Measurements from ENCODE around the gene PHAX.
"Not testable (repeated sequence)": the region's sequence is repeated elsewhere in the genome, so short reads cannot be mapped to it uniquely, and the experiment has no call there.

Gene PHAX

DNA sequence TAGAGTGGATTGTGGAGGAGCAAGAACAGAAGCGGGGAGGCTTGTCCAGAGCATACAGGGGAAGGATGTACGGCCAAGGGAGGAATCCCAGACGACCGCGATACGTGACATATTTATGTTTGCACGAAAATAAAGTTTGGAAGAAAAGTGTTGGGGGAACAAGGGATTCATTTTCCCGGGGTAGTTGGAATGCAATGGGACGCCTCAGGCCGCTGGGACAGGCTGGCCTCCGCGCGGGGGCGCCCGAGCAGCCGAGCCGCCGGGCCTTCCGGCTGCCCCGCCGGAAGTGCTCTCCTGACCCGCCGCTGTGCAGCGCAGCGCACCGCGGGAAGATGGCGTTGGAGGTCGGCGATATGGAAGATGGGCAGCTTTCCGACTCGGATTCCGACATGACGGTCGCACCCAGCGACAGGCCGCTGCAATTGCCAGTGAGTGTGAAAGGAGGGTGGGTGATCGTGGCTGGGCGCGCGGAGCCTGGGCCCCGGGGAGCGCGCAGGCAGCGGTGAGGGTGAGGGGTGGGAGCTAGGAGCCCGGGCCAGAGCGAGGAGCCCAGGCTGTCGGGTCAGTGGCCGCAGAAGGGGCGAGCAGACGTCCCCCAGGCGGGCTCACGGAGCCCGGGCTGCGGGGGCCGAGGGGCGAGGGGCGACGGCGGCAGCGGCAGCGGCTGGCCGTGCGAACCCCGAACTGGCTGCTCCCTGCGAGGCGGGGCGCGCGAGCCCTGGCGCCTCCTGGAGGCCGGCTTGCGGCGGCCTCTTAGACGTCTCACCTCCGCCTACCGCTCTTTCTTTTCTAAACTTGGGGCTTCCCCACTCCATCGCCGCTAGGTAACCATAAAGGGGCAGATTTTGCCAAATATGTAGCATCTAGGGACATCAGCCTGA lies at the start of gene PHAX:
TSS of gene PHAX (plus strand) at position 317 of the 881 bp plus-strand sequence. CDS start at position 333, 16 bp downstream.
- H3K36me3 ChIP-seq (ENCODE audit: insufficient read depth, low read length), result peaks cover 25% of the 10 kb centered on the region
- no peak for DNase-seq (ENCODE audit: low read depth, low spot score)
- H3K9ac ChIP-seq (ENCODE audit: insufficient read length), result peak within 1 kb of the TSS; percentile 89
- peak within 1 kb of the TSS; percentile 97 for H3K4me3 ChIP-seq
- peak within 1 kb of the TSS; percentile 61; the same call in 1 of the 2 replicates for H3K27ac ChIP-seq
- peaks cover 3% of the 10 kb centered on the region; the same call in 1 of the 2 replicates for H3K9me3 ChIP-seq (ENCODE audit: low read depth, low read length)
- no peak for TF ChIP-seq EZH2 (IDR thresholded peaks at IDR 0.05)
- peak; percentile 83 for TF ChIP-seq POLR2AphosphoS5 (IDR thresholded peaks at IDR 0.05; ENCODE audit: borderline replicate concordance, low read depth, low read length)
- TF ChIP-seq FOXP2 (optimal IDR thresholded peaks at IDR 0.05; ENCODE audit: control extremely low read depth, extremely low read length, insufficient read depth), result no peak

- peaks cover 77% of the 10 kb centered on the region for H3K36me3 ChIP-seq (ENCODE audit: insufficient read depth, low read length)
- H3K4me3 ChIP-seq, result no peak overlapping the region
- DNase-seq (ENCODE audit: low read depth, low spot score), result no peak
- no peak overlapping the region for H3K27ac ChIP-seq
- TF ChIP-seq EZH2 (IDR thresholded peaks at IDR 0.05) (no peak), POLR2AphosphoS5 (IDR thresholded peaks at IDR 0.05; ENCODE audit: borderline replicate concordance, low read depth, low read length) (no peak), FOXP2 (optimal IDR thresholded peaks at IDR 0.05; ENCODE audit: control extremely low read depth, extremely low read length, insufficient read depth) (no peak)
- no peaks in the 10 kb centered on the region for H3K9me3 ChIP-seq (ENCODE audit: low read depth, low read length)
- H3K9ac ChIP-seq (ENCODE audit: insufficient read length), result no peak overlapping the region
Measured at GRCh38 chr5:126552614-126553013, 48.1 kb upstream of the PHAX start.

- H3K36me3 ChIP-seq (ENCODE audit: insufficient read depth, low read length), result peaks cover 67% of the 10 kb centered on the region
- H3K9me3 ChIP-seq (ENCODE audit: low read depth, low read length); H3K4me3 ChIP-seq; DNase-seq (ENCODE audit: low read depth, low spot score); H3K9ac ChIP-seq (ENCODE audit: insufficient read length); H3K27ac ChIP-seq: not testable (repeated sequence)
Measured at GRCh38 chr5:126555101-126555500, 45.6 kb upstream of the PHAX start.

DNA sequence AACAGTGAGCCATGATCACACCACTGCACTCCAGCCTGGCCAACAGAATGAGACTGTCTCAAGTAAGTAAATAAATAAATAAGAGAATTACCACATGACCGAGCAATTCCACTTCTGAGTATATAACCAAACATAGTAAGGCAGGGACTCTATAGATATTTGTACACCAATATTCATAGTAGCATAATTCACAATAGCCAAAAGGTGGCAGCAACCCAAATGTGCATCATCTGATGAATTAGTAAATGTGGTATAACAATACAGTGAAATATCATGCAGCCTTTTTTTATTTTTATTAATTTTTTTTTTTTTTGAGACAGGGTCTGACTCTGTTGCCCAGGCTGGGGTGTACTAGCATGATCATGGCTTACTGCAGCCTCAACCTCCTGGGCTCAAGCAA lies 38.8 kb upstream of the PHAX start:
- Histone ChIP-seq H3K4me3 (no peak overlapping the region), H3K9ac (ENCODE audit: insufficient read length) (no peak overlapping the region), H3K36me3 (ENCODE audit: insufficient read depth, low read length) (peaks cover 49% of the 10 kb centered on the region), H3K9me3 (ENCODE audit: low read depth, low read length) (no peaks in the 10 kb centered on the region), H3K27ac (no peak overlapping the region)
- no peak for DNase-seq (ENCODE audit: low read depth, low spot score)
- TF ChIP-seq POLR2AphosphoS5 (IDR thresholded peaks at IDR 0.05; ENCODE audit: borderline replicate concordance, low read depth, low read length), result no peak
- TF ChIP-seq EZH2 (IDR thresholded peaks at IDR 0.05), result no peak
- TF ChIP-seq FOXP2 (optimal IDR thresholded peaks at IDR 0.05; ENCODE audit: control extremely low read depth, extremely low read length, insufficient read depth), result no peak

GRCh38 chr5:126562823-126563222 lies 37.9 kb upstream of the PHAX start:
- Histone ChIP-seq H3K9ac (ENCODE audit: insufficient read length) (no peak overlapping the region), H3K36me3 (ENCODE audit: insufficient read depth, low read length) (peaks cover 46% of the 10 kb centered on the region), H3K9me3 (ENCODE audit: low read depth, low read length) (no peaks in the 10 kb centered on the region), H3K27ac (no peak overlapping the region), H3K4me3 (no peak overlapping the region)
- TF ChIP-seq EZH2 (IDR thresholded peaks at IDR 0.05) (no peak), POLR2AphosphoS5 (IDR thresholded peaks at IDR 0.05; ENCODE audit: borderline replicate concordance, low read depth, low read length) (no peak), FOXP2 (optimal IDR thresholded peaks at IDR 0.05; ENCODE audit: control extremely low read depth, extremely low read length, insufficient read depth) (no peak)
- no peak for DNase-seq (ENCODE audit: low read depth, low spot score)

DNA sequence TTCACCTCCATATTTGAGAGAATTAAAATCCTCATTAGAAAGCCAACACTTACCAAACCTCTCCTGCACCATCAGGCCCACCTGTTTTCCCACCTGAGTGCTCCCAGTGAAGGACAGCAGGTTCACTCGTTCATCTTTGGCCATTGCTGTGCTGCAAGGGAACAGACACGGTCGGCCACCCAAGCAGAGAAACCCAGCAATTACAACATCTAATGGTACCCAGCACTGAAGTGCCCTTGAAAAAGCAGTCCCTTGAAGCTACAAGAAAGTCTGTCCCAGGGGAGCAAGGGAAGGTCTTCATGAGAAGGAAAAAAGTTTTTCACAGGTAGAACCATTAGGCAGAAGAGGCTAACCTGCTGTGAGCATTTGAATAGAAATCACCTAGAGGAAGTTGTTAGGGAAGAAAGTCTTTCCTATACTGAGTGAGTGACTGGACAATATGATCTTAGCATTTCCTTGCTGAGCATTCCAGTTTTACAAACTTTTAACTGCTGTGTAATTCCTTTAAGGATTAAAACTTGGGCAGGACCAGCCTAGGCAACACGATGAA lies 32.5 kb upstream of the PHAX start:
- Histone ChIP-seq H3K27ac (no peak overlapping the region), H3K4me3 (no peak overlapping the region), H3K9me3 (ENCODE audit: low read depth, low read length) (no peaks in the 10 kb centered on the region), H3K36me3 (ENCODE audit: insufficient read depth, low read length) (peaks cover 65% of the 10 kb centered on the region), H3K9ac (ENCODE audit: insufficient read length) (no peak overlapping the region)
- no peak for TF ChIP-seq FOXP2 (optimal IDR thresholded peaks at IDR 0.05; ENCODE audit: control extremely low read depth, extremely low read length, insufficient read depth)
- no peak for TF ChIP-seq EZH2 (IDR thresholded peaks at IDR 0.05)
- TF ChIP-seq POLR2AphosphoS5 (IDR thresholded peaks at IDR 0.05; ENCODE audit: borderline replicate concordance, low read depth, low read length), result no peak
- no peak for DNase-seq (ENCODE audit: low read depth, low spot score)

DNA sequence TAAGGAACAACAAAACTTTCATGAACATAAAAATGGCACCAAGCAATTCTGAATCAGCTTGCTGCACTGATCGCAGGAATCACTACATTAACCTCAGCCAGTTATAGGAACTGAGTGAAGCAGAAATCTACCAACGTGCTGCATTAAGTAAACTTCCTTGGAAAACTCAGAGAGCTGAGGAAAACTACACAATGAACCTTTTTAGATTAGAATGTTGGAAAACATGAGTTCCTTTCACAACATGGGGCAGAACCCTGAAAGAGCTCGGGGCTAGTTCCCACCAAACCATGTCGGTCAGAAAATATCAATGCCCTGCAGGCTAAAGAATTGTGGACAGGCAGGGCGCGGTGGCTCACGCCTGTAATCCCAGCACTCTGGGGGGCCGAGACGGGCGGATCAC lies 25.1 kb upstream of the PHAX start:
- DNase-seq (ENCODE audit: low read depth, low spot score), result no peak
- TF ChIP-seq FOXP2 (optimal IDR thresholded peaks at IDR 0.05; ENCODE audit: control extremely low read depth, extremely low read length, insufficient read depth) (no peak), POLR2AphosphoS5 (IDR thresholded peaks at IDR 0.05; ENCODE audit: borderline replicate concordance, low read depth, low read length) (no peak), EZH2 (IDR thresholded peaks at IDR 0.05) (no peak)
- peaks cover 61% of the 10 kb centered on the region for H3K36me3 ChIP-seq (ENCODE audit: insufficient read depth, low read length)

GRCh38 chr5:126576974-126577373 lies 23.8 kb upstream of the PHAX start:
- Histone ChIP-seq H3K9me3 (ENCODE audit: low read depth, low read length) (no peaks in the 10 kb centered on the region), H3K27ac (no peak overlapping the region), H3K36me3 (ENCODE audit: insufficient read depth, low read length) (peaks cover 70% of the 10 kb centered on the region), H3K9ac (ENCODE audit: insufficient read length) (no peak overlapping the region), H3K4me3 (no peak overlapping the region)
- no peak for DNase-seq (ENCODE audit: low read depth, low spot score)
- no peak for TF ChIP-seq EZH2 (IDR thresholded peaks at IDR 0.05)
- TF ChIP-seq FOXP2 (optimal IDR thresholded peaks at IDR 0.05; ENCODE audit: control extremely low read depth, extremely low read length, insufficient read depth), result no peak
- no peak for TF ChIP-seq POLR2AphosphoS5 (IDR thresholded peaks at IDR 0.05; ENCODE audit: borderline replicate concordance, low read depth, low read length)

More for the DNA sequence above, 25.1 kb upstream of the PHAX start:
- Histone ChIP-seq H3K4me3 (no peak overlapping the region), H3K27ac (no peak overlapping the region), H3K9ac (ENCODE audit: insufficient read length) (no peak overlapping the region), H3K9me3 (ENCODE audit: low read depth, low read length) (no peaks in the 10 kb centered on the region)
